ENCODE data around the gene RSRC2.

DNA sequence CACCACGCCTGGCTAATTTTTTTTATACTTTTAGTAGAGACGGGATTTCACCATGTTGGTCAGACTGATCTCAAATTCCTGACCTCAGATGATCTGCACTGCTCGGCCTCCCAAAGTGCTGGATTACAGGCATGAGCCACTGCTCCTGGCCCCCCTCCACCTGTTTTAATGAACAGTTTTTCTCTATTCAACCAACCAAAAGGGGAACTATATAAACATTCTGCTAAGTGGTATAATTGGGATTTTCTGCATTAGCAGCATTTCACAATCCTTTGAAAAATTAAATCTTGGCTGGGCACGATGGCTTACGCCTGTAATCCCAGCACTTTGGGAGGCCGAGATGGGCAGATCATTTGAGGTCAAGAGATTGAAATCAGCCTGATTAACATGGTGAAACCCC is 45.1 kb upstream of the RSRC2 start:
- TF ChIP-seq POLR2A (IDR thresholded peaks at IDR 0.05; ENCODE audit: low read depth, low read length) (no peak), POLR2AphosphoS5 (IDR thresholded peaks at IDR 0.05; ENCODE audit: low read depth, low read length) (no peak), SPI1 (IDR thresholded peaks at IDR 0.05; ENCODE audit: low read depth, low read length) (no peak), TAF1 (IDR thresholded peaks at IDR 0.05; ENCODE audit: low read depth, low read length) (no peak), PAX5 (IDR thresholded peaks at IDR 0.05; ENCODE audit: insufficient read depth, low read length, severe bottlenecking) (no peak)

Data from GM12891 (cell line).